GM21723 (cell line): Measurements from ENCODE around the gene MPDZ.

Experiments
- ATAC-seq: cut with Tn5 transposase; IDR thresholded peaks from one replicate; pipeline ENCODE4 v1.9.1; 2021; ENCODE audit warnings: mild to moderate bottlenecking, moderate library complexity; ENCODE audit not compliant: unreplicated experiment

Gene MPDZ

DNA sequence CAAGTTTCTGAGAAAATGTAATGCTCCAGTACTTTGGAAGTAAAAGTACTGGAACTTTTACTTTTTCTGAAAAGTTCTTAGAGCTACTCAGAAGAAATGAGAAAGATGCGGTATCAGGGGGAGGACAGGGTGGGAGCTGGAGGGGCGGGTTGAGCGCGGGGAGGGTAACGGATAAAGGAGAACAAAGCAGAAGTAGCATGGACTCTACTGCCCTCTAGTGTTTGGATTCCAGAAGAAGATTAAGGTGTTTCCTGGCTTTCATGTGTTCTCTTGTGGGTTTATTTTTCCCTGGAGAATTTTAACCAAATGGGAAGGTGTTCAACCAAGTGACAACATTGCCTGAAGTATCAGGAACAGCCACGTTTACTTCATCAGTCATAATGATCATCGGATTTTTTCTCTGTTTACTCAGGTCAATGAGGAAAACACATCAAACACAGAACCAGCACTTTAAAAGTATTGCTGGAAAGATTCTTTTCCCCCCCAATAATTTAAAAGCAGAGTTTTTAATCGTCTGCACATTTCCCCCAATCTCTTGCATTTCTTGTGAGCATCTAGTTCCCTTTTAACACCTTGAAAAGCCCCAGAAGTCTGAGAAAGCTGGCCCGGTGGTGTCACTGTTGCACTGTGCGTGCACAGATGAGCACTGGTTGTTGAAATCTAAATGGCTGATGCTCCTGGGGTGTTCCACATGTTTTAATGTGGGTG, 190.6 kb downstream of the MPDZ start:
- ATAC-seq, result peak; percentile 70

DNA sequence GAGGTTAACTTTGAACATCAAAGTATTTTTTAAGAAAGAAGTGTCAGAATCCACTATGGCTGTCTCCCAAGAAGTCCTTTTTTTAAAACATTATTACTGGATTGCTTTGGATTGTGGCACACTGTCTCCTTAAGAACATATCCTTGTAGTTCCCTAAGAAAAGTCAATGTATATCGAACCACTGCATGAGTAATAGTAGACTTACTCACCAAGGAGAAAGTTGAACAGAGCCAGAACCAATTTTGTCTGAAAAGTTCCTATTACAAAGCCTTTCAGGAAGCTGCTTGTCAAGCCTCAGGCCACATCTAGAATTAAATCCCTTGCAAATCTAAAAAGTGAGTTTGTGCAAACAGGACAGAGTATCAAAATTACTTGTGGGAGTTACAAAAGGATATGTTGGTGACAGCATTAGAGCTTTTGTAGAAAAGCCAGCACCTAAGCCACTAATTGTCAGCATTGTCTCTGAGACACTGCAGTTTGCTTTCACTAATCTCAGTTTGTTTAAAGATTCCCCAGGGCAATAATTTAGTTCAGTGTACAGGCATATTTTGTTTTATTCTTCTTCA, 195.4 kb downstream of the MPDZ start:
- no peak for ATAC-seq

DNA sequence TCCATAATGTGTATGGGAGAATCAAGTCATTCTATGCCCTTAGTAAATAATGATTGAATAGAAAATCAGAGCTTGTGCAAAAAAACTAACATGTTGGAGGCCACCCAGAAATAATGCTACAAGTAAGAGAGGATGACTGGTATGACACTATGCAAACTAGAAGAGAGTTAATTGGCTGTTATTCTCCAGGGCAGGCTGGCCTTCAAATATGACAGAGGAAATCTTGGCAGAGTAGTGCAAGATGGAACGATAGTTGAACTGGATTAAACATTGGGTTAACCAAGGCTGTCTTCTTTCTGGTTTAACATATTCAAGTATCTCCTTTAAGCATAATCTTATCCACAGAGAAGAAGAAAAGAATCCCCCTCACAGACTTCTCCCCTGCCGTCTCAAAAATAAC, 196.1 kb downstream of the MPDZ start:
- ATAC-seq, result no peak

DNA sequence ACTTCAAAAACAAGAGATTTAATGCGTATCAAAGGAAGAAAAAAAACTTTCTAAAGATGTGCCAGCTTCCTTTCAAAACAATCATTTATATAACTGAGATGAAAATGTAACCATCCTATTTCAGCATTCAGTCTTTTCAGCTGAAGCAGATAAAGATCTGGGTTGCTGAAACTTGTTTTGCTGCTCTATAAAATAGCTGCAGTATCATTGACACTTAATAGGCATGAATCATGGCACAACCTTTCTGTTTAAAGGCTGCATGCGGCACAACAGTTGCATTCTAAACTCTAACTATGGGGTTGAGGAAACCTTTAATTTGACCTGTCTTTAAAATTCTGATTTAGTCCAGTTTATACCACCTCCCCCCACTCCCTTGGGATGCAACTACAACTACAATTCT, 196.7 kb downstream of the MPDZ start:
- no peak for ATAC-seq

DNA sequence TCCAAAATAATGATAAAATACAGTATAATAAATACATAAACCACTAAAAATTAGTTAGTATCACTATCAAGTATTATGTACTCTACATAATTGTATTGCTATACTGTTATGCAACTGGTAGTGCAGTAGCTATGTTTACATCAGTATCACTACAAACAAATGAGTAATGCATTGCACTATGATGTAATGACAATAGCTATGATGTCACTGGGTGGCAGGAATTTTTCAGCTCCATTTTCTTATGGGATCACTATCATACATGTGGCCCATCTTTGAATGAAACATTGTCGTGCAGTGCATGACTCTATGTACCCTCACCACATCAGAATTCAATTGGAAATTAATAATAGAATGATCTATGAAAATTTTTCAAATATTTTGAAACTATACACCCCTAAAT, 201.3 kb downstream of the MPDZ start:
- ATAC-seq, result no peak

DNA sequence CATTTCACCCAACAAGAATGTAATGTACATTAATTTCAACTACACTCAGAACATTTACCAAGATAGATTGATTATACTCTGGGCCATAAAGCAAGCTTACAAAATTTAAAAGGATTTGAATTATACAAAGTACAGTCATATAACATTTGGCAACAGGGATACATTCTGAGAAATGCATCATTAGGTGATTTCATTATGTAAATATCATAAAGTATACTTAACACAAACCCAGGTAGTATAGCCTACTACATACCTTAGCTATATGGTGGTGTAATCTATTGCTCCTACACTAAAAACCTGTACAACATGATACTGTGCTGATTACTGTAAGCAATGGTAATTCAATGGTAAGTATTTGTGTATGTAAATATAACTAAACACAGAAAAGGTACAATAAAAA, 202.9 kb downstream of the MPDZ start:
- no peak for ATAC-seq

DNA sequence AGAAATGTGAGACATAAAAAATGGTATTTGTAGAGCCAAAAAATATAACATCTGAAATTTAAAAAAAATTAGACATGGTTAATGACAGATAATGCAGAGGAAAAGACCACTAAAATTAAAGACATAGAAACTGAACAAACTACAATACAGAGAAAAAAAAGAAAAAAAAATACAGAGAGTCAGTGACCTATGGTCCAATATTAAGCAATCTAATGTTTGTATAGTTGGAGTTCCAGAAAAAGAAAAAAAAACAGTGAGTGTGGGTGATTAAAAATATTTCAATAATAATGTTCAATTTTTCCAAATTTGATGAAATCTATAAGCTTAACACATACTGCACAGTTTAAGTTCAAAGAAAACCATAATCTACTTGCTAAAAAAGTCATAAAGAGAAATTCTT, 207.6 kb downstream of the MPDZ start:
- no peak for ATAC-seq

DNA sequence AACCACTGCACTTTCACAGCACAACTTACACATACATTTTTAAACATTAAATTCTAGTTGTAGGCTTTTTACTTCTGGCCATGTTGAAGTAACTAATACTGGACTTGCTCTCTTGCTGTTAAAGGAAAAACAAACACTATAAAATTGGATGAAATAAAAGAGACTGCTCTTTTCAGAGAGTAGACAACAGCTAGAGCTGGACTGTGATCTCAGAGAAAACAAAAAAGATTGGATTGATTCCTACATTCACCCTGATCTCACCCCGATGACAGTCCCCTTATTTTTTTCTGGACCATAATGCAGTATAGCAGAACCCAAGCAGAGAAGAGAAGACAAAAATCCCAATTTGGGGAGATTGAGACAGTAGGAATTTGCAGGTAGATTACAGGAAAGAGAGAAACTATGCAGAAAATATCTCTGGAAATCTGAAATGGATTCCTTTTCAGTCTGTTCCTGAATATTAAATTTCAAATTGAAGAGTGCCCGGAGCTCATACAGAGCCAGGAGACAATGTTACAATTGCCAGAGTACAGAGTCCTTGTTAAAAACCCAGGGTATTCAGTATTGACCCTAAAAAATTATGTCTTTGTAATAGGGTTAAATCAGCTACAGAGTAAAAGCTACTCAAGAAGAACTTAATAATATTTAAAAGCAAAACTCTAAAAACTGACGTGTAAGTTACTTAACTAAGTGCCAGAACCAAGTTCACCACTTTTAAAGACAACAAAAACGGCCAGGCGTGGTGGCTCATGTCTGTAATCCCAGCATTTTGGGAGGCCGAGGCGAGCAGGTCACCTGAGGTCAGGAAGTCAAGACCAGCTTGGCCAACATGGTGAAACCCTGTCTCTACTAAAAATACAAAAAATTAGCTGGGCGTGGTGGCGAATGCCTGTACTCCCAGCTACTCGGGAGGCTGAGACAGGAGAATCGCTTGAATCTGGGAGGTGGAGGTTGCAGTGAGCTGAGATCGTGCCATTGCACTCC, 208.6 kb downstream of the MPDZ start:
- ATAC-seq, result no peak

DNA sequence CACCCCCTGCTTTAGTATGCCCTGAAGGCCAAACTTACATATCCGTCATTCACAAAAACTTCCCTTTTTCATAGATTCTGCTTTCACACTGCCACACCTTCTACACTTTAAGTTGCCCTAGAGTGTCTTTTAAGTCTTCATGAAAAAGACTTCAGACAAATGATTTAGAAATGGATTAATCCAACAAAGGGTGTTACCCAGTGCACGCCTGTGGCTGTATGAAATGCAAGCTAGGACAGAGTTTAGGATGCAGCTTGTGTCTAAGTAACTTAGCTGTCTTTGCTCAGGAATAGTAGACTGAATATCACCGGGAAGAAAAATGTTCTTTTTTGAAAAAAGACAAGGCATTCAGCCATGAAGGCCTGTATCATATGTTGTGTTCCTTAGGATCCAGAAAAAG, 210.0 kb downstream of the MPDZ start:
- ATAC-seq, result no peak

DNA sequence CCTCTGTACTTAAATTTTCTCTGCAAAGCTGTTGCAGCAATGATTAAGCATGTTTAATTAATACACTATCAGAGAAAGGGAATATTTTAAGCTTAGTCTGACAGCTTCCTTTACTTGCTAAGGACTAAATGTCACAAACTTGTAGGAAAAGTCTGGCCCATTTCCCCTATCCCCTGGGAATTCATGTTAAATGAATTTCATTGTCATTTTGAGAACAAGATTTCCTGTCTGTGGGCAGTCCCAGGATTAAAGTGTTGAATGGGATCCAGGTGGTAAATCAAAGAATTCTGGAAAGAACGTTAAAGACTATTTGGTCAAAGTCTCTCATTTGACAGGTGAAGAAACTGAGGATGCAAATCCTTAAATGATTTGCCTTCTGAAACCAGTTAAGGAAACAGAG, 214.8 kb downstream of the MPDZ start:
- no peak for ATAC-seq

DNA sequence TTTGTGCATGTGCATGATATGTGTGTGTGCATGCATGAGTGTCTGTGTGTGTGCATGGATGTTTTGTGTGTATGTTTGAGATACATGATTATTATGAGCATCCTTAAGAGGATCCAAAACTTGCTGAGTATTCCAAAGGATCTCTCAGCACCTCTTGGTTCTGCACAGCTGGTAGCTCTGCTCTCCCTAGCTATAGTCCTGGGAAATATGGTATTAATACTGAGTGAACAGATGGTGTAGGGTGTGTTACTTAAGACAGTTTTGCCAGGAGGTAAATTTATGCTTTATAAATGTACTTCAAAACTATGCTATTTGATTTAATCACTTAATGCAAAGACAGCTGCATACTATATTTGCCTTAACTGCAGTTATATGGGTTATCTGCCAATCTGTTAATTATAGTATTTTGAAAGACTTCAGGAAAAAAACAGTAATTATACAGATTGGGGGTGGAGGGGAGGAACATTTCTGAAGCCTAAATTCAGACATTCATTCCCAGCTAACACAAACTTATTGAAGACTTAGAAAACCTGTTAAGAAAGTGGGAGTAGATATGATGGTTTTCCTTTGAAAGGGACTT, 215.5 kb downstream of the MPDZ start:
- ATAC-seq, result no peak

DNA sequence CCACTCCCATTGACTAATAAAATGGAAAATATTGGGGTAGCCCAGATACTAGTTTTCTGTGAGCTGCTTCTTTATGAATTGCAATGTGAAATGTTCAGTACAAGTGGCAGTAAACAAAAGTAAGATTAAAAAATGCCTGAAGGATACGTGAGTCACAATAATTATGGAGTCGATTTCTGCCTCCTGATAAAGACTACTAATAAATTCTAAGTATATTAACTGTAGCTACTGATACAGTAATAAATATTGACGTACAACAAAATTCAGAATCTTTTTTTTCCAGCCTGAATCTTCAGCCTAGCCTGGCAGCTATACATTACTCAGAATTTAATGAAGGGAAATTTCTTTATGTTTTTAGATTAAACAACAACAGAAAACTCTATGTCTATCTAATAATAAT, 218.1 kb downstream of the MPDZ start:
- no peak for ATAC-seq
